H1 (cell line): ENCODE measurements around the gene PPP1R12A. TPM values are rescaled to one million over a fixed set of nuclear protein-coding genes. Genes with fewer than 3 reads are reported as not detected.

Experiments
- CTCF ChIA-PET: fragments of 300-600 bp; sonication (Branson Sonifier 250); formaldehyde crosslinking; loops from one replicate; lab custom pipeline; 2021; ENCODE audit not compliant: partially characterized antibody; lab: Charles Lee
- POLR2A ChIA-PET: fragments of 300-600 bp; sonication (Branson Sonifier 250); formaldehyde crosslinking; loops from one replicate; lab custom pipeline; 2021; ENCODE audit warnings: inconsistent platforms; ENCODE audit not compliant: partially characterized antibody; lab: Charles Lee
- DNase-seq, 2 experiments: peaks; one replicate each; pipeline versions ENCODE4 v3.0.0 to v3.0.0-alpha.2; 2010 to 2022; ENCODE audit warnings: low spot score in 2 of 2, low read depth in 1 of 2, mixed read lengths in 1 of 2
- FAIRE-seq: peaks from 2 replicates; lab custom pipeline; 2011; peaks lifted over from hg19 to GRCh38; lab: Jason Lieb, UNC
- H2AFZ ChIP-seq: 2 replicates; pipeline ENCODE4 v1.8.1; 2012; ENCODE audit warnings: low read length, inconsistent platforms
- H2AK5ac ChIP-seq: 2 replicates; pipeline ENCODE4 v1.6.1; 2013; ENCODE audit warnings: low read depth, low read length
- H2BK120ac ChIP-seq: replicated peaks from 2 replicates; pipeline ENCODE3; 2013; ENCODE audit warnings: low read depth, low read length, inconsistent platforms
- H2BK12ac ChIP-seq: 2 replicates; pipeline ENCODE4 v1.6.1; 2013; ENCODE audit warnings: low read depth, low read length
- H2BK15ac ChIP-seq: 2 replicates; pipeline ENCODE4 v1.6.1; 2013; ENCODE audit warnings: low read length
- H2BK20ac ChIP-seq: 2 replicates; pipeline ENCODE4 v1.6.1; 2013; ENCODE audit warnings: low read length
- H2BK5ac ChIP-seq: 2 replicates; pipeline ENCODE4 v1.6.1; 2013; ENCODE audit warnings: low read depth, low read length
- H3K14ac ChIP-seq: 2 replicates; pipeline ENCODE4 v1.6.1; 2013; ENCODE audit warnings: inconsistent platforms; ENCODE audit not compliant: insufficient read length
- H3K18ac ChIP-seq: 2 replicates; pipeline ENCODE4 v1.6.1; 2013; ENCODE audit warnings: low read length; ENCODE audit errors: extremely low read depth
- H3K23ac ChIP-seq: 2 replicates; pipeline ENCODE4 v1.6.1; 2013; ENCODE audit warnings: inconsistent platforms; ENCODE audit not compliant: insufficient read length
- H3K23me2 ChIP-seq: 2 replicates; pipeline ENCODE4 v1.6.1; 2013; ENCODE audit warnings: low read depth, low read length
- H3K27ac ChIP-seq: 2 replicates; pipeline ENCODE4 v1.6.1; 2011; ENCODE audit warnings: low read depth, low read length, inconsistent platforms
- H3K27me3 ChIP-seq, 4 experiments: replicated peaks in 1 of 4; 1 replicate in 1 of 4; 2 replicates in 3 of 4; pipeline versions ENCODE4 v1.6.1 to v1.8.1; 2011 to 2013; ENCODE audit warnings: low read length in 3 of 4, mild to moderate bottlenecking in 3 of 4, inconsistent platforms in 2 of 4, mixed read lengths in 2 of 4, moderate library complexity in 1 of 4; ENCODE audit not compliant: control insufficient read depth in 3 of 4, insufficient read depth in 3 of 4; ENCODE audit errors: extremely low read depth in 1 of 4
- H3K36me3 ChIP-seq, 4 experiments: 2 replicates each; pipeline versions ENCODE4 v1.6.1 to v1.8.1; 2011 to 2013; ENCODE audit warnings: mild to moderate bottlenecking in 4 of 4, low read length in 3 of 4, moderate library complexity in 2 of 4, control low read depth in 1 of 4, inconsistent platforms in 1 of 4; ENCODE audit not compliant: insufficient read depth in 4 of 4, control insufficient read depth in 2 of 4
- H3K4ac ChIP-seq: replicated peaks from 2 replicates; pipeline ENCODE3; 2013; ENCODE audit warnings: low read length, low read depth, mixed read lengths, inconsistent platforms; ENCODE audit not compliant: insufficient read length
- H3K4me1 ChIP-seq, 4 experiments: replicated peaks in 1 of 4; 1 replicate in 1 of 4; 2 replicates in 3 of 4; pipeline versions ENCODE4 v1.6.1 to v1.8.1; 2011 to 2013; ENCODE audit warnings: low read length in 3 of 4, inconsistent platforms in 2 of 4, mixed read lengths in 1 of 4; ENCODE audit not compliant: insufficient read depth in 4 of 4, control insufficient read depth in 3 of 4
- H3K4me2 ChIP-seq, 2 experiments: 2 replicates each; pipeline versions ENCODE4 v1.6.1 to v1.8.1; 2011 to 2013; ENCODE audit warnings: low read depth in 2 of 2, low read length in 2 of 2, control low read depth in 1 of 2, inconsistent platforms in 1 of 2, mild to moderate bottlenecking in 1 of 2; ENCODE audit not compliant: insufficient read depth in 1 of 2
- H3K4me3 ChIP-seq, 4 experiments: fragments of 200-600, 300-600 bp in 1 of 4; sonication (generic), shearing (Covaris generic), sonication (Bioruptor Twin) in 1 of 4; 2 replicates each; pipeline versions ENCODE4 v1.5.1 to v1.8.1; 2011 to 2016; ENCODE audit warnings: low read length in 4 of 4, low read depth in 3 of 4, control low read depth in 2 of 4, inconsistent platforms in 2 of 4, mild to moderate bottlenecking in 2 of 4, mixed read lengths in 1 of 4, moderate library complexity in 1 of 4; ENCODE audit not compliant: insufficient read depth in 2 of 4; ENCODE audit errors: extremely low read depth in 1 of 4
- H3K56ac ChIP-seq: replicated peaks from 2 replicates; pipeline ENCODE3; 2013; ENCODE audit warnings: low read depth, mild to moderate bottlenecking, mixed read lengths, low read length, inconsistent platforms; ENCODE audit not compliant: insufficient read length
- H3K79me1 ChIP-seq: 2 replicates; pipeline ENCODE4 v1.6.1; 2013; ENCODE audit warnings: low read depth, low read length, control low read depth
- H3K79me2 ChIP-seq, 2 experiments: 2 replicates each; pipeline versions ENCODE4 v1.6.1 to v1.8.1; 2012 to 2013; ENCODE audit warnings: low read length in 2 of 2, mild to moderate bottlenecking in 2 of 2, inconsistent platforms in 1 of 2; ENCODE audit not compliant: insufficient read depth in 2 of 2, control insufficient read depth in 1 of 2
- H3K9ac ChIP-seq, 4 experiments: replicated peaks in 1 of 4; 1 replicate in 1 of 4; 2 replicates in 3 of 4; pipeline versions ENCODE4 v1.6.1 to v1.8.1; 2011 to 2013; ENCODE audit warnings: low read depth in 3 of 4, low read length in 3 of 4, control low read depth in 2 of 4, mild to moderate bottlenecking in 2 of 4, moderate library complexity in 2 of 4, inconsistent platforms in 1 of 4; ENCODE audit errors: extremely low read depth in 1 of 4
- H3K9me3 ChIP-seq, 2 experiments: 2 replicates each; pipeline versions ENCODE4 v1.6.1 to v1.8.1; 2012 to 2013; ENCODE audit warnings: mild to moderate bottlenecking in 2 of 2, moderate library complexity in 2 of 2, control low read depth in 1 of 2, inconsistent platforms in 1 of 2, low read depth in 1 of 2, low read length in 1 of 2, mixed read lengths in 1 of 2; ENCODE audit not compliant: insufficient read depth in 2 of 2
- H4K20me1 ChIP-seq, 2 experiments: replicated peaks in 1 of 2; 2 replicates each; pipeline versions ENCODE3 to v1.8.1; 2011 to 2013; ENCODE audit warnings: inconsistent platforms in 2 of 2, low read length in 2 of 2, mild to moderate bottlenecking in 1 of 2; ENCODE audit not compliant: insufficient read depth in 2 of 2, control insufficient read depth in 1 of 2
- H4K5ac ChIP-seq: 2 replicates; pipeline ENCODE4 v1.6.1; 2013; ENCODE audit warnings: low read length, low read depth, mixed read lengths, inconsistent platforms; ENCODE audit not compliant: insufficient read length
- H4K8ac ChIP-seq: 2 replicates; pipeline ENCODE4 v1.8.0; 2013; ENCODE audit warnings: mild to moderate bottlenecking, moderate library complexity, low read length, inconsistent platforms; ENCODE audit not compliant: insufficient read depth; ENCODE audit errors: extremely low read depth
- H4K91ac ChIP-seq: replicated peaks from 2 replicates; pipeline ENCODE3; 2013; ENCODE audit warnings: low read length, mixed read lengths, inconsistent platforms; ENCODE audit not compliant: insufficient read length
- CBX8 ChIP-seq: fragments of 300-800, 300-1000 bp; sonication (generic); IDR thresholded peaks from 2 replicates; pipeline ENCODE4 v1.7.1; 2016; ENCODE audit warnings: low read depth, low read length, borderline replicate concordance
- FOSL1 ChIP-seq: IDR thresholded peaks from 2 replicates; pipeline ENCODE4 v1.6.1; 2011; ENCODE audit warnings: mild to moderate bottlenecking, low read depth, low read length, moderate library complexity; ENCODE audit not compliant: insufficient read depth
- JUND ChIP-seq: IDR thresholded peaks from 2 replicates; pipeline ENCODE4 v1.6.1; 2011; ENCODE audit warnings: mild to moderate bottlenecking, improper control_type of control experiment, low read length
- NANOG ChIP-seq: IDR thresholded peaks from 2 replicates; pipeline ENCODE4 v1.6.1; 2011; ENCODE audit warnings: low read length, low read depth, mild to moderate bottlenecking, inconsistent platforms; ENCODE audit not compliant: insufficient read depth, poor library complexity, severe bottlenecking
- NRF1 ChIP-seq: IDR thresholded peaks from 2 replicates; pipeline ENCODE4 v1.6.1; 2011; ENCODE audit warnings: mild to moderate bottlenecking, low read depth, low read length, improper control_type of control experiment
- POU5F1 ChIP-seq: IDR thresholded peaks from 2 replicates; pipeline ENCODE4 v1.6.1; 2011; ENCODE audit warnings: low read depth, mild to moderate bottlenecking, low read length, moderate library complexity
- RNF2 ChIP-seq: fragments of 200-900, 300-1000 bp; sonication (generic); IDR thresholded peaks from 2 replicates; pipeline ENCODE4 v1.7.1; 2016; ENCODE audit warnings: borderline replicate concordance, low read depth, mild to moderate bottlenecking, antibody characterized with exemption, low read length; ENCODE audit not compliant: poor library complexity, severe bottlenecking; ENCODE audit errors: missing control alignments
- SIRT6 ChIP-seq: IDR thresholded peaks from one replicate; pipeline ENCODE4 v1.7.1; 2012; ENCODE audit warnings: low read length, inconsistent platforms
- TBP ChIP-seq: IDR thresholded peaks from 2 replicates; pipeline ENCODE4 v1.6.1; 2011; ENCODE audit warnings: low read depth, low read length, improper control_type of control experiment
- WGBS, 2 experiments: shearing (Covaris generic) in 1 of 2; methylation state at CpG; one replicate each; pipeline versions ENCODE4 v1.1.6 to v1.1.7; 2013 to 2015; ENCODE audit warnings: low lambda C conversion rate in 2 of 2, mixed read lengths in 2 of 2, inconsistent platforms in 1 of 2, low coverage in 1 of 2, missing lambda C conversion rate in 1 of 2; ENCODE audit not compliant: insufficient replicate concordance in 2 of 2, insufficient coverage in 1 of 2, insufficient read length in 1 of 2; ENCODE audit errors: extremely low coverage in 1 of 2, missing lambda C conversion rate in 1 of 2; 5-methylcytosine and 5-hydroxymethylcytosine counted together
- polyA plus RNA-seq, 7 experiments: library from polyadenylated mRNA; depleted of rRNA in 3 of 7; stranded (reverse) in 5 of 7; unstranded in 2 of 7; fragments of >200 nt in 5 of 7; fragments of 200-250 nt in 2 of 7; gene quantifications; 1 replicate in 5 of 7; 2 replicates in 1 of 7; 4 replicates in 1 of 7; pipeline versions ENCODE4 v1.2.1 to v1.2.3, GENCODE V29; 2011 to 2013; ENCODE audit warnings: missing spikeins in 2 of 7, mixed read lengths in 2 of 7
- total RNA-seq: library from RNA; stranded (reverse); fragmentation: NEBNext Ultra II Directional; extraction: Animal tissue kit (Norgen Biotek cat#: 25700); gene quantifications from 2 replicates; pipeline ENCODE4 v1.2.1, GENCODE V29; 2021
- TF ChIP-seq, protein P1 (sequence below), 3 experiments: IDR thresholded peaks; 1 replicate in 2 of 3; 2 replicates in 1 of 3; pipeline versions ENCODE4 v1.5.1 to v1.6.1; 2011; ENCODE audit warnings: low read length in 3 of 3, mild to moderate bottlenecking in 3 of 3, inconsistent platforms in 2 of 3, low read depth in 1 of 3, moderate library complexity in 1 of 3; ENCODE audit not compliant: insufficient read depth in 1 of 3; ENCODE audit errors: control extremely low read depth in 1 of 3
- TF ChIP-seq, protein P2 (sequence below): IDR thresholded peaks from 2 replicates; pipeline ENCODE4 v1.6.1; 2011; ENCODE audit warnings: low read depth, mild to moderate bottlenecking, low read length; ENCODE audit not compliant: insufficient read depth

Gene PPP1R12A
- total and polyA plus RNA-seq, 2 of the 8 experiments (the other 6 are each of a cell fraction or from before 2014, with no cell fraction given) = 14.7 to 81.5 TPM

DNA sequence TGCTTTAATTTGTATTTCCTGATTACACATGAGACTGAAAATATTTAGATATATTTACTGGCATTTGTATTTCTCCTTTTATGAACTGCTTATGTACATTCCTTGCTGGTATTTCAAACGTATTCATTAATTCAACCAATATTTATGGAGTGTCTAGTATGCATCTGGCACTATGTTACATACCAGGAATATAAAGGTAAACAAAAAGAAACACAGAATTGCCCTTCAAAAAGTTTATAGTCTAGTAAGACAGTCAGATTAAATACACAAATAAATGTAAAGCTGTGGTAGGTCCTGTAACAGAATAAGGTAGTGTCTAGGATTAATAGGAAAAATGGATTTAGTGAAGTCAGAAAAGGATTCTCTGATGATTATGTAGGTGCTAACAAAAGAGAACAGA, 87.5 kb downstream of the PPP1R12A start:
- Histone ChIP-seq H3K36me3 (peaks cover 2 to 7% (median 4%) of the 10 kb centered on the region in 4 experiments; a peak in 3 of 8 replicates), H2BK12ac (no peak overlapping the region), H4K8ac (no peak overlapping the region), H2BK120ac (no peak overlapping the region), H3K4me1 (peaks cover 0 to 6% (median 2%) of the 10 kb centered on the region in 4 experiments; a peak in 3 of 7 replicates), H2AFZ (no peak overlapping the region), H4K5ac (no peak overlapping the region), H3K4ac (no peak overlapping the region), H3K9me3 (no peaks in the 10 kb centered on the region), H3K4me2 (no peak overlapping the region), H3K27ac (no peak overlapping the region), H4K91ac (no peak overlapping the region), H4K20me1 (peaks cover 0 to 2% of the 10 kb centered on the region in 2 experiments), H3K14ac (no peak overlapping the region), H3K79me1 (peaks cover 2% of the 10 kb centered on the region; the same call in 1 of the 2 replicates), H3K18ac (no peak overlapping the region), H2BK20ac (no peak overlapping the region), H3K27me3 (no peaks in the 10 kb centered on the region), H3K79me2 (peaks cover 0 to 56% of the 10 kb centered on the region in 2 experiments; a peak in 2 of 4 replicates), H3K4me3 (no peak overlapping the region), H2BK15ac (no peak overlapping the region), H3K56ac (no peak overlapping the region), H3K23me2 (no peaks in the 10 kb centered on the region), H2AK5ac (no peak overlapping the region), H3K9ac (no peak overlapping the region), H3K23ac (no peak overlapping the region), H2BK5ac (no peak overlapping the region)
- ChIA-PET CTCF (no interaction called here), POLR2A (no interaction called here)
- FAIRE-seq (no peak), DNase-seq (no peak)
- WGBS, 2 experiments = 72% methylated on average over 1 of the region's 1 CpG; no CpG with 5 or more reads in 1 of the 2 experiments
- TF ChIP-seq NRF1 (no peak), POU5F1 (no peak), CBX8 (no peak), JUND (no peak), TBP (no peak), SIRT6 (no peak), NANOG (no peak), RNF2 (no peak), FOSL1 (no peak)
- TF ChIP-seq, protein P1, sequence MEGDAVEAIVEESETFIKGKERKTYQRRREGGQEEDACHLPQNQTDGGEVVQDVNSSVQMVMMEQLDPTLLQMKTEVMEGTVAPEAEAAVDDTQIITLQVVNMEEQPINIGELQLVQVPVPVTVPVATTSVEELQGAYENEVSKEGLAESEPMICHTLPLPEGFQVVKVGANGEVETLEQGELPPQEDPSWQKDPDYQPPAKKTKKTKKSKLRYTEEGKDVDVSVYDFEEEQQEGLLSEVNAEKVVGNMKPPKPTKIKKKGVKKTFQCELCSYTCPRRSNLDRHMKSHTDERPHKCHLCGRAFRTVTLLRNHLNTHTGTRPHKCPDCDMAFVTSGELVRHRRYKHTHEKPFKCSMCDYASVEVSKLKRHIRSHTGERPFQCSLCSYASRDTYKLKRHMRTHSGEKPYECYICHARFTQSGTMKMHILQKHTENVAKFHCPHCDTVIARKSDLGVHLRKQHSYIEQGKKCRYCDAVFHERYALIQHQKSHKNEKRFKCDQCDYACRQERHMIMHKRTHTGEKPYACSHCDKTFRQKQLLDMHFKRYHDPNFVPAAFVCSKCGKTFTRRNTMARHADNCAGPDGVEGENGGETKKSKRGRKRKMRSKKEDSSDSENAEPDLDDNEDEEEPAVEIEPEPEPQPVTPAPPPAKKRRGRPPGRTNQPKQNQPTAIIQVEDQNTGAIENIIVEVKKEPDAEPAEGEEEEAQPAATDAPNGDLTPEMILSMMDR (IDR thresholded peaks at IDR 0.05; ENCODE audit: control extremely low read depth in 1 of 3, insufficient read depth in 1 of 3, low read depth in 1 of 3, low read length in 3 of 3) = no peak
- TF ChIP-seq, protein P2, sequence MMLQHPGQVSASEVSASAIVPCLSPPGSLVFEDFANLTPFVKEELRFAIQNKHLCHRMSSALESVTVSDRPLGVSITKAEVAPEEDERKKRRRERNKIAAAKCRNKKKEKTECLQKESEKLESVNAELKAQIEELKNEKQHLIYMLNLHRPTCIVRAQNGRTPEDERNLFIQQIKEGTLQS = no peak
